NAMALWA (cell line): Measurements from ENCODE around the gene OR2W3.
A peak's percentile ranks its signal among the peaks of the same experiment; 100 is the strongest.

Experiments used
- DNase-seq: peaks from one replicate; pipeline ENCODE4 v3.0.0-alpha.2; 2015; ENCODE audit warnings: low spot score

The OR2W3 gene

GRCh38 chr1:247919952-247920351 lies 24.6 kb downstream of the OR2W3 start, which contains the start of gene OR2T8:
Gene OR2T8 (plus strand): TSS chr1:247920252. CDS start chr1:247921018, 766 bp downstream.
- no peak for DNase-seq

GRCh38 chr1:247923941-247924340 lies 28.6 kb downstream of the OR2W3 start:
- DNase-seq, result no peak

- DNase-seq, result no peak
Observed at GRCh38 chr1:247924868-247925267, 29.5 kb downstream of the OR2W3 start, which contains the start of gene OR2AJ1. Gene OR2AJ1 (plus strand): TSS chr1:247924889. CDS start chr1:247933769, 8,880 bp downstream.

GRCh38 chr1:247933989-247934388 lies 38.6 kb downstream of the OR2W3 start:
- DNase-seq, result no peak

GRCh38 chr1:247935781-247936180 lies 40.4 kb downstream of the OR2W3 start:
- no peak for DNase-seq

GRCh38 chr1:247936415-247936814 lies 41.0 kb downstream of the OR2W3 start:
- DNase-seq, result no peak

GRCh38 chr1:247936965-247937734 lies 41.8 kb downstream of the OR2W3 start:
- DNase-seq, result peak; percentile 94

- DNase-seq, result no peak
Observed at GRCh38 chr1:247942624-247943023, 47.2 kb downstream of the OR2W3 start.
